CD4-positive, CD25-positive, alpha-beta regulatory T cell (primary cell): Measurements from ENCODE around the gene KLRB1. TPM values are rescaled to one million over a fixed set of nuclear protein-coding genes. Genes with fewer than 3 reads are reported as not detected.

ENCODE experiments used
- ATAC-seq, 2 donors: fragments of 150-1000 bp; cut with Tn5 transposase; one replicate each; pipeline ENCODE4 v1.10.0; 2021; ENCODE audit warnings: low read depth in 2 of 2, moderate number of reproducible peaks in 2 of 2, moderate library complexity in 1 of 2
- DNase-seq, 3 donors: peaks; one replicate each; pipeline versions ENCODE4 v3.0.0 to v3.0.0-alpha.2; 2012 to 2022; ENCODE audit warnings: mixed read lengths in 1 of 3
- H3K27ac ChIP-seq: one replicate; pipeline ENCODE4 v1.7.0; 2013; ENCODE audit warnings: mild to moderate bottlenecking, low read length; ENCODE audit not compliant: insufficient read depth, poor library complexity, severe bottlenecking
- H3K27me3 ChIP-seq: one replicate; pipeline ENCODE4 v1.7.0; 2013; ENCODE audit warnings: low read length; ENCODE audit not compliant: control insufficient read depth, insufficient read depth
- H3K36me3 ChIP-seq: one replicate; pipeline ENCODE4 v1.7.0; 2013; ENCODE audit warnings: mild to moderate bottlenecking, low read length, moderate library complexity; ENCODE audit not compliant: control insufficient read depth, insufficient read depth
- H3K4me1 ChIP-seq: 2 replicates; pipeline ENCODE4 v1.7.0; 2013; ENCODE audit warnings: mild to moderate bottlenecking, low read length; ENCODE audit not compliant: insufficient read depth, control insufficient read depth, poor library complexity, severe bottlenecking
- H3K4me3 ChIP-seq: one replicate; pipeline ENCODE4 v1.7.0; 2013; ENCODE audit warnings: low read depth, mild to moderate bottlenecking, low read length, moderate library complexity
- H3K9me3 ChIP-seq, 2 experiments: 1 replicate in 1 of 2; 2 replicates in 1 of 2; pipeline ENCODE4 v1.7.0; 2013; ENCODE audit warnings: low read length in 2 of 2, mild to moderate bottlenecking in 1 of 2, moderate library complexity in 1 of 2; ENCODE audit not compliant: control insufficient read depth in 2 of 2
- H3K27ac Mint-ChIP-seq, 3 donors: one replicate each; pipeline ENCODE4 v1.8.0; 2020 to 2022; ENCODE audit warnings: mild to moderate bottlenecking in 3 of 3, mixed read lengths in 3 of 3, moderate library complexity in 2 of 3
- H3K27me3 Mint-ChIP-seq: one replicate; pipeline ENCODE4 v1.8.0; 2022; ENCODE audit warnings: mild to moderate bottlenecking, mixed read lengths
- H3K36me3 Mint-ChIP-seq: one replicate; pipeline ENCODE4 v1.8.0; 2020; ENCODE audit warnings: mixed read lengths
- H3K4me1 Mint-ChIP-seq, 4 donors: one replicate each; pipeline ENCODE4 v1.8.0; 2020 to 2022; ENCODE audit warnings: mixed read lengths in 4 of 4, mild to moderate bottlenecking in 1 of 4
- H3K4me3 Mint-ChIP-seq, 4 donors: one replicate each; pipeline ENCODE4 v1.8.0; 2020 to 2022; ENCODE audit warnings: mild to moderate bottlenecking in 4 of 4, mixed read lengths in 4 of 4, moderate library complexity in 3 of 4
- H3K9me3 Mint-ChIP-seq, 7 donors: one replicate each; pipeline ENCODE4 v1.8.0; 2020 to 2022; ENCODE audit warnings: mixed read lengths in 7 of 7, mild to moderate bottlenecking in 3 of 7, moderate library complexity in 2 of 7
- polyA plus RNA-seq, 4 donors: library from polyadenylated mRNA; unstranded; fragments of 300-500 nt; fragmentation: Illumina TruSeq; gene quantifications; one replicate each; pipeline ENCODE4 v1.2.3, GENCODE V29; 2021
- total RNA-seq: library from RNA; stranded (reverse); gene quantifications from one replicate; pipeline ENCODE4 v1.2.3, GENCODE V29; 2022

Gene KLRB1
- total RNA-seq = 17.6 TPM
- 10 to 100 TPM; 14.4 to 30.5 (median 24.3) TPM for polyA plus RNA-seq

DNA sequence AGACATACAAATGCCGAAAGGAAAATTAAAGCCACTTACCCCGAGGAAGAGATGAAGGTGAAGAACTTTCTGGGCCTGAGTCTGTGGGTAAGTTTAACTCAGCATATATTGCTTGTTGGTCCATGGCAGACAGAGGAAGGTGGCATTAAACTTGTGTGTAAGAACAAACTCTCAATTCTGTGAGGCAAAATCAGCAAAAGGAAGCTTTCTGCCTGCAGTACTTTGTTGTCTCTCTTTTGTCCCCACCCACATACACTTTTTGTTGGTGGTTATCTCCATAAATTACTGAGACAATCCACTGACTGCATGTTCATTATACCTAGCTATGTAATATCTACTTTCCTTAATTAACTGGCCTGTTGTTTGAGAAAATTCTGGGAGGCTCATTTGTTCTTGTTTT lies at the start of gene KLRB1:
Gene KLRB1 (minus strand): TSS at position 201 of the 400 bp plus-strand sequence. CDS start 77 bp downstream, at position 124.
- H3K4me1 Mint-ChIP-seq = peaks cover 6 to 42% (median 14%) of the 10 kb centered on the region in 4 donors
- no peaks in the 10 kb centered on the region for H3K27me3 ChIP-seq
- no peaks in the 10 kb centered on the region for H3K9me3 ChIP-seq
- H3K27ac Mint-ChIP-seq = peak within 1 kb of the TSS in 2 of 3 donors; percentile 57 to 95
- DNase-seq (peak in 1 of 3 donors; percentile 20), ATAC-seq (no peak)
- peaks cover 0 to 10% (median 4%) of the 10 kb centered on the region in 7 donors for H3K9me3 Mint-ChIP-seq
- H3K4me3 ChIP-seq = peak within 1 kb of the TSS; percentile 71
- peak within 1 kb of the TSS in 3 of 4 donors; percentile 65 to 69 (median 68) for H3K4me3 Mint-ChIP-seq
- H3K27me3 Mint-ChIP-seq = no peaks in the 10 kb centered on the region
- H3K36me3 Mint-ChIP-seq = peaks cover 5% of the 10 kb centered on the region
- H3K36me3 ChIP-seq = no peaks in the 10 kb centered on the region
- H3K4me1 ChIP-seq = peaks cover 11% of the 10 kb centered on the region
- H3K27ac ChIP-seq = no peak within 1 kb of the TSS

- Histone ChIP-seq H3K36me3 (peaks cover 17% of the 10 kb centered on the region), H3K27ac (peak overlapping the region; percentile 95), H3K4me1 (peaks cover 67% of the 10 kb centered on the region), H3K4me3 (peak overlapping the region; percentile 100), H3K9me3 (no peaks in the 10 kb centered on the region), H3K27me3 (no peaks in the 10 kb centered on the region)
- Mint-ChIP-seq H3K27me3 (peaks cover 4% of the 10 kb centered on the region), H3K4me3 (peak overlapping the region; percentile 92 to 100 (median 96)), H3K27ac (peak overlapping the region; percentile 97 to 100 (median 98)), H3K9me3 (peaks cover 0 to 3% (median 2%) of the 10 kb centered on the region in 7 donors), H3K36me3 (peaks cover 55% of the 10 kb centered on the region), H3K4me1 (peaks cover 24 to 64% (median 56%) of the 10 kb centered on the region in 4 donors)
- ATAC-seq (no peak), DNase-seq (peak in 2 of 3 donors; percentile 60 to 86)
Measured at GRCh38 chr12:9651265-9651729, 43.6 kb upstream of the KLRB1 start.

DNA sequence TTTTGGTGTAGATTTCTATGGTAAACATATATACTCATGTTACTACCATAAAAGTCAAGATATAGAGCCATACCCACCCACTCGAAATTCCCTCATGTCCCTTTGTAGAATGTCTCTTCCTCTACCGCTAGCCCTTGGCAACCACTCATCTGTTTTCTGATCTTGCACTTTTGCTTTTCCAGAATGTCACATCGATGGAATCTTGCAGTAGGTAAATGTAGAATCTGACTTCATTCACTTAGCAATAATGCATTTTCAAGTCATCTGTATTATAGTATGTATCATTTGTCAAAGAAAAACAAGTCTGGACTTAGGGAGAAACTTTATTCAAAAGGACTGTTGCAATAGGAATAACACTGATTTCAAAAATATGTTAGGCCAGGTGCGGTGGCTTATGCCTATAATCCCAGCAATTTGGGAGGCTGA lies 42.4 kb upstream of the KLRB1 start:
- ATAC-seq (no peak), DNase-seq (peak in 1 of 3 donors; percentile 48)
- H3K36me3 Mint-ChIP-seq = peaks cover 43% of the 10 kb centered on the region
- peaks cover 56% of the 10 kb centered on the region for H3K4me1 ChIP-seq
- H3K27me3 Mint-ChIP-seq = peaks cover 4% of the 10 kb centered on the region
- no peaks in the 10 kb centered on the region for H3K9me3 ChIP-seq
- H3K9me3 Mint-ChIP-seq = peaks cover 0 to 3% (median 2%) of the 10 kb centered on the region in 7 donors
- peaks cover 31 to 63% (median 49%) of the 10 kb centered on the region in 4 donors for H3K4me1 Mint-ChIP-seq
- peak overlapping the region; percentile 92 to 100 (median 96) for H3K4me3 Mint-ChIP-seq
- H3K27ac ChIP-seq = peak overlapping the region; percentile 95
- H3K27ac Mint-ChIP-seq = peak overlapping the region; percentile 97 to 100 (median 98)
- peak overlapping the region; percentile 100 for H3K4me3 ChIP-seq
- peaks cover 11% of the 10 kb centered on the region for H3K36me3 ChIP-seq
- no peaks in the 10 kb centered on the region for H3K27me3 ChIP-seq

GRCh38 chr12:9649532-9649940 lies 41.8 kb upstream of the KLRB1 start:
- Histone ChIP-seq H3K4me1 (peaks cover 50% of the 10 kb centered on the region), H3K4me3 (peak overlapping the region; percentile 100), H3K36me3 (peaks cover 8% of the 10 kb centered on the region), H3K27ac (peak overlapping the region; percentile 95), H3K9me3 (no peaks in the 10 kb centered on the region), H3K27me3 (no peaks in the 10 kb centered on the region)
- peak overlapping the region; percentile 97 to 100 (median 98) for H3K27ac Mint-ChIP-seq
- peak in 1 of 3 donors; percentile 49 for DNase-seq
- H3K27me3 Mint-ChIP-seq = peaks cover 4% of the 10 kb centered on the region
- peaks cover 37% of the 10 kb centered on the region for H3K36me3 Mint-ChIP-seq
- H3K4me1 Mint-ChIP-seq = peaks cover 27 to 58% (median 45%) of the 10 kb centered on the region in 4 donors
- H3K9me3 Mint-ChIP-seq = peaks cover 0 to 5% (median 2%) of the 10 kb centered on the region in 7 donors
- peak overlapping the region; percentile 92 to 100 (median 96) for H3K4me3 Mint-ChIP-seq
- no peak for ATAC-seq

DNA sequence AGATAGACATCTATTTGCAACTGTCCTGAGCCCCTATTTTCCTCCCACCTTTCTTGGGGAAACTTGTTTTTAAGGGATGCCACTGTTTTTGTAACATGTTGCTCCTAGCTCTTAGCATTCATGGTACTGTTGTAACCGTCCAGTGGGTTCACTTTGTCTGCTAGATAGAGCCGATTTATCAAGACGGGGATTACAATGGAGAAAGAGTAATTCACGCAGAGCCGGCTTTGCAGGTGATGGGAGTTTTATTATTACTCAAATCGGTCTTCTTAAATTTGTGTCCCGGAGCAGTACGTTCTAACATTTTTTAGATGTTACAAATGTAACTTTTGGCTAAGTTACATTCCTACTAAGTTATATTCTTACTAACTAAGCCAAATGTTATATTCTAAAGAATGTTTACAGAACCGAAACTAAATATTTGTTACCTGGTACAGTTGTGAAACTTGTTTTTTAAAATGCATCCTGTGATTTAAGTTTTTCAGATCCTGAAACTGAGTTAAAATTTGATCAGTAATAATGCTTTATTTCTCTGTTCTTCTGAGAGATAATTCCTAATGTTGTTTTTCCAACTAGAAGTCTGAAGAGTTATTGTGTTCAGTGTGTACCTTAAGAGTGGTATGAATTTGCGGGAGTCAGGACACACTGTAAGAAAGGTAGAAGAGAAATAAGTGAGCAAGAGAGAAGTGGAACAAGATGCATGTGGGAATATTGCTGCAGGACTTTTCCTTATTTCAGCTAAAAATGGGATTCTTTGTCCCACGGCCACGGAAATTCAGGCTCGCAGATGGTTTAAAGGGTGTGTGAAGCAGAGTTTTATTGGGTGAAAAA lies 41.2 kb upstream of the KLRB1 start:
- H3K4me3 Mint-ChIP-seq = peak overlapping the region; percentile 92 to 100 (median 96)
- ATAC-seq (no peak), DNase-seq (peak in 1 of 3 donors; percentile 59)
- peaks cover 33% of the 10 kb centered on the region for H3K36me3 Mint-ChIP-seq
- peaks cover 4% of the 10 kb centered on the region for H3K27me3 Mint-ChIP-seq
- peaks cover 26 to 56% (median 43%) of the 10 kb centered on the region in 4 donors for H3K4me1 Mint-ChIP-seq
- H3K4me3 ChIP-seq = peak overlapping the region; percentile 100
- peak overlapping the region; percentile 95 for H3K27ac ChIP-seq
- H3K27me3 ChIP-seq = no peaks in the 10 kb centered on the region
- peak overlapping the region; percentile 97 to 100 (median 98) for H3K27ac Mint-ChIP-seq
- H3K36me3 ChIP-seq = peaks cover 2% of the 10 kb centered on the region
- peaks cover 44% of the 10 kb centered on the region for H3K4me1 ChIP-seq
- H3K9me3 ChIP-seq = no peaks in the 10 kb centered on the region
- H3K9me3 Mint-ChIP-seq = peaks cover 0 to 5% (median 2%) of the 10 kb centered on the region in 7 donors

DNA sequence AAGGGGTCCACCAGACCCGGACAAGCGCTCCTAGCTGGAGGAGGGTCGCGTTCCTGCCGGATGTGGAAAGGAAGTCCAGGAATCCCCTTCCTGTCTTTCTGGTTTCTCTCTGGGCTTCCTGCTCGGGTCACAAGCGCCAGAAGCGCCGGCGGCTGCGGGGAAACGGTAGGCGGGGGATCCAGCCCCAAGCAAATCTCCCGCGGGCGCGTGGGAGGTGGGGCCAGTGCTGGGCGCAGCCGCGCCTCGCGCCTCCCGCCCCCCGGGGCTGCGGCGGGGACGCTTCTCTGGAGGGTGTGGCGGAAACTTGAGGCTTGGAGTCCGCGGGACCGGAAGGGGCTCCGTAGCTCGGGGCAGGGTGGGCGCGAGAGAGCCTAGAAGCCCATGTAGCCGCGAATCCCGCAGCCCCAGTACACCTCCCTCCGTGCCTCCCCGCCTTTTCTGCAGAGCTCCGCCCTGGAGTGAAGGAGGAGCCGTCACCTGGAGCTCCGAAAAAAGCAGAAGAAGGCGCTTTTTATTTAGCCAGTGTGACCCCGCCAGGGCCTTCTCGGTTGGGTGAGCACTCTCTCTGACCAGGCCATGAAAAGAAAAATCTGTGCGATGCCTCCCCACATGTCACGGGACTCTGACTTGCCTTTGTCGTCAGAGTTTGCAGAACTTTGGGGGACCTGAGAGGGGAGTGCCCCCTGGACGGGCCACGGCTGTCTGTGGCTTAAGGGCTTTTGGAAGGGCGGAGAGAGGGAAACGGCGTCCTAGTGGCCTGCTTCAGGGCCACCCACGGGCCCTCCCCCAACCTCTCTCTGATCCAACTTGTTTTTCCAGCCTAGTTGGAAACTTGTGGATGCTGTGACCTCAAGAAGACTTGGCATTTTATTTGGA lies 40.3 kb upstream of the KLRB1 start:
- H3K4me1 Mint-ChIP-seq = peaks cover 28 to 56% (median 40%) of the 10 kb centered on the region in 4 donors
- peaks cover 4% of the 10 kb centered on the region for H3K27me3 Mint-ChIP-seq
- Histone ChIP-seq H3K27ac (peak overlapping the region; percentile 95), H3K4me3 (peak overlapping the region; percentile 100), H3K4me1 (peaks cover 35% of the 10 kb centered on the region), H3K27me3 (no peaks in the 10 kb centered on the region), H3K36me3 (no peaks in the 10 kb centered on the region), H3K9me3 (no peaks in the 10 kb centered on the region)
- DNase-seq (peak; percentile 85 to 98 (median 90)), ATAC-seq (peak; percentile 71 to 79)
- peaks cover 26% of the 10 kb centered on the region for H3K36me3 Mint-ChIP-seq
- H3K4me3 Mint-ChIP-seq = peak overlapping the region; percentile 92 to 100 (median 96)
- peak overlapping the region; percentile 97 to 100 (median 98) for H3K27ac Mint-ChIP-seq
- peaks cover 0 to 5% (median 2%) of the 10 kb centered on the region in 7 donors for H3K9me3 Mint-ChIP-seq
